HG02885 (cell line): Measurements from ENCODE around the gene PRELP.

ENCODE experiments used
- ATAC-seq: cut with Tn5 transposase; IDR thresholded peaks from one replicate; pipeline ENCODE4 v1.9.1; 2021; ENCODE audit warnings: mild to moderate bottlenecking; ENCODE audit not compliant: unreplicated experiment, poor library complexity

Gene PRELP

GRCh38 chr1:203476216-203476814 is 709 bp downstream of the PRELP start:
- ATAC-seq, result no peak

- no peak for ATAC-seq
These were observed 2.1 kb downstream of the PRELP start for GRCh38 chr1:203477748-203478147.

- ATAC-seq, result no peak
These were observed 2.6 kb downstream of the PRELP start for GRCh38 chr1:203478231-203478630.

GRCh38 chr1:203478986-203479385 is 3.4 kb downstream of the PRELP start:
- no peak for ATAC-seq

GRCh38 chr1:203479646-203480045 is 4.0 kb downstream of the PRELP start:
- ATAC-seq, result no peak

- no peak for ATAC-seq
These were observed 4.5 kb downstream of the PRELP start for GRCh38 chr1:203480084-203480483.

GRCh38 chr1:203480525-203481084 is 5.0 kb downstream of the PRELP start:
- no peak for ATAC-seq

- ATAC-seq, result no peak
These were observed 5.6 kb downstream of the PRELP start for GRCh38 chr1:203481196-203481595.

GRCh38 chr1:203486618-203487370 is 11.2 kb downstream of the PRELP start:
- ATAC-seq, result no peak

- ATAC-seq, result no peak
These were observed 12.9 kb downstream of the PRELP start for GRCh38 chr1:203488539-203488938.

GRCh38 chr1:203490607-203491006 is 15.0 kb downstream of the PRELP start:
- no peak for ATAC-seq

- no peak for ATAC-seq
These were observed 16.1 kb downstream of the PRELP start for GRCh38 chr1:203491664-203492063.

- ATAC-seq, result no peak
These were observed 16.6 kb downstream of the PRELP start for GRCh38 chr1:203492082-203492747.

- no peak for ATAC-seq
These were observed 17.1 kb downstream of the PRELP start for GRCh38 chr1:203492748-203493130.

GRCh38 chr1:203493901-203494300 is 18.3 kb downstream of the PRELP start, which contains the start of gene OPTC:
Gene OPTC (plus strand): TSS chr1:203494153. CDS start chr1:203496006, 1,853 bp downstream.
- ATAC-seq, result no peak

- no peak for ATAC-seq
These were observed 20.2 kb downstream of the PRELP start for GRCh38 chr1:203495845-203496244.

- no peak for ATAC-seq
These were observed 21.7 kb downstream of the PRELP start for GRCh38 chr1:203497269-203497777.

GRCh38 chr1:203499643-203500278 is 24.2 kb downstream of the PRELP start:
- no peak for ATAC-seq

GRCh38 chr1:203500279-203500678 is 24.7 kb downstream of the PRELP start:
- ATAC-seq, result no peak

GRCh38 chr1:203503836-203504235 is 28.2 kb downstream of the PRELP start:
- ATAC-seq, result no peak
